ENCODE measurements around the gene PSMA8. TPM values are rescaled to one million over a fixed set of nuclear protein-coding genes. Genes with fewer than 3 reads are reported as not detected.

Gene PSMA8
- total RNA-seq, 2 donors from 2014 or later = not detected

GRCh38 chr18:26208977-26209376, 75.3 kb downstream of the PSMA8 start:
- Histone ChIP-seq H3K4me1 (no peaks in the 10 kb centered on the region), H3K4me3 (no peak overlapping the region), H3K9me3 (no peaks in the 10 kb centered on the region), H3K27me3 (no peaks in the 10 kb centered on the region), H3K36me3 (replicated peaks in 1 of 2; ENCODE audit: insufficient read depth in 1 of 2, low read depth in 2 of 2) (no peaks in the 10 kb centered on the region), H3K27ac (no peak overlapping the region)
- DNase-seq (no peak), ATAC-seq (no peak)
- TF ChIP-seq CTCF (IDR thresholded peaks at IDR 0.05) (no peak), POLR2A (IDR thresholded peaks at IDR 0.05) (no peak)
- WGBS, 2 donors = 51 to 59% methylated on average over 2 of the region's 2 CpGs
- intact Hi-C loops (cut with DNase I) = no loop called here

GRCh38 chr18:26210147-26210546, 76.5 kb downstream of the PSMA8 start:
- DNase-seq = no peak
- no peaks in the 10 kb centered on the region for H3K9me3 ChIP-seq
- no peaks in the 10 kb centered on the region for H3K4me1 ChIP-seq
- intact Hi-C loops (cut with DNase I) = no loop called here
- no peak overlapping the region for H3K4me3 ChIP-seq
- H3K27me3 ChIP-seq = no peaks in the 10 kb centered on the region
- WGBS, 2 donors = 81 to 86% methylated on average over 4 of the region's 4 CpGs
- no peaks in the 10 kb centered on the region for H3K36me3 ChIP-seq (replicated peaks in 1 of 2; ENCODE audit: insufficient read depth in 1 of 2, low read depth in 2 of 2)
- no peak overlapping the region for H3K27ac ChIP-seq
- ATAC-seq = no peak
- TF ChIP-seq POLR2A (IDR thresholded peaks at IDR 0.05) (no peak), CTCF (IDR thresholded peaks at IDR 0.05) (no peak)

GRCh38 chr18:26215247-26215970, 81.7 kb downstream of the PSMA8 start:
- DNase-seq (no peak), ATAC-seq (no peak)
- H3K4me3 ChIP-seq = no peak overlapping the region
- no peaks in the 10 kb centered on the region for H3K9me3 ChIP-seq
- intact Hi-C loops (cut with DNase I) = no loop called here
- H3K4me1 ChIP-seq = no peaks in the 10 kb centered on the region
- H3K36me3 ChIP-seq (replicated peaks in 1 of 2; ENCODE audit: insufficient read depth in 1 of 2, low read depth in 2 of 2) = no peaks in the 10 kb centered on the region
- H3K27me3 ChIP-seq = no peaks in the 10 kb centered on the region
- H3K27ac ChIP-seq = no peak overlapping the region
- no peak for TF ChIP-seq POLR2A (IDR thresholded peaks at IDR 0.05)
- 66 to 69% methylated on average over 7 of the region's 7 CpGs for WGBS, 2 donors

- Histone ChIP-seq H3K27ac (no peak overlapping the region), H3K27me3 (no peaks in the 10 kb centered on the region), H3K4me1 (peaks cover 9% of the 10 kb centered on the region), H3K9me3 (no peaks in the 10 kb centered on the region), H3K36me3 (replicated peaks in 1 of 2; ENCODE audit: insufficient read depth in 1 of 2, low read depth in 2 of 2) (no peaks in the 10 kb centered on the region), H3K4me3 (no peak overlapping the region)
- TF ChIP-seq CTCF (IDR thresholded peaks at IDR 0.05) (no peak), POLR2A (IDR thresholded peaks at IDR 0.05) (no peak)
- no peak for ATAC-seq
- DNase-seq = no peak
- intact Hi-C loops (cut with DNase I) = no loop called here
- 72 to 85% methylated on average over 7 of the region's 7 CpGs for WGBS, 2 donors
Observed at GRCh38 chr18:26225022-26225693, 91.5 kb downstream of the PSMA8 start.

- H3K36me3 ChIP-seq (replicated peaks in 1 of 2; ENCODE audit: insufficient read depth in 1 of 2, low read depth in 2 of 2) = no peaks in the 10 kb centered on the region
- no peaks in the 10 kb centered on the region for H3K9me3 ChIP-seq
- ATAC-seq = no peak
- H3K27me3 ChIP-seq = no peaks in the 10 kb centered on the region
- WGBS, 2 donors = 9% methylated on average over 8 of the region's 8 CpGs
- H3K4me3 ChIP-seq = peak overlapping the region; percentile 60 to 98
- peak overlapping the region in 3 of 4 donors; percentile 72 to 87 (median 86) for H3K27ac ChIP-seq
- H3K4me1 ChIP-seq = peaks cover 9% of the 10 kb centered on the region
- TF ChIP-seq CTCF (IDR thresholded peaks at IDR 0.05) (no peak), POLR2A (IDR thresholded peaks at IDR 0.05) (no peak)
- DNase-seq = no peak
- intact Hi-C loops (cut with DNase I) = no loop called here
Observed at GRCh38 chr18:26225915-26226228, 92.2 kb downstream of the PSMA8 start.

Data from body of pancreas (tissue), 4 donors.